GM21423 (cell line): ENCODE measurements around the gene PASK.
"Not testable (repeated sequence)": the region's sequence is repeated elsewhere in the genome, so short reads cannot be mapped to it uniquely, and the experiment has no call there.

Experiments used
- ATAC-seq: cut with Tn5 transposase; IDR thresholded peaks from one replicate; pipeline ENCODE4 v1.9.1; 2021; ENCODE audit warnings: mild to moderate bottlenecking, moderate library complexity; ENCODE audit not compliant: unreplicated experiment

Gene PASK

DNA sequence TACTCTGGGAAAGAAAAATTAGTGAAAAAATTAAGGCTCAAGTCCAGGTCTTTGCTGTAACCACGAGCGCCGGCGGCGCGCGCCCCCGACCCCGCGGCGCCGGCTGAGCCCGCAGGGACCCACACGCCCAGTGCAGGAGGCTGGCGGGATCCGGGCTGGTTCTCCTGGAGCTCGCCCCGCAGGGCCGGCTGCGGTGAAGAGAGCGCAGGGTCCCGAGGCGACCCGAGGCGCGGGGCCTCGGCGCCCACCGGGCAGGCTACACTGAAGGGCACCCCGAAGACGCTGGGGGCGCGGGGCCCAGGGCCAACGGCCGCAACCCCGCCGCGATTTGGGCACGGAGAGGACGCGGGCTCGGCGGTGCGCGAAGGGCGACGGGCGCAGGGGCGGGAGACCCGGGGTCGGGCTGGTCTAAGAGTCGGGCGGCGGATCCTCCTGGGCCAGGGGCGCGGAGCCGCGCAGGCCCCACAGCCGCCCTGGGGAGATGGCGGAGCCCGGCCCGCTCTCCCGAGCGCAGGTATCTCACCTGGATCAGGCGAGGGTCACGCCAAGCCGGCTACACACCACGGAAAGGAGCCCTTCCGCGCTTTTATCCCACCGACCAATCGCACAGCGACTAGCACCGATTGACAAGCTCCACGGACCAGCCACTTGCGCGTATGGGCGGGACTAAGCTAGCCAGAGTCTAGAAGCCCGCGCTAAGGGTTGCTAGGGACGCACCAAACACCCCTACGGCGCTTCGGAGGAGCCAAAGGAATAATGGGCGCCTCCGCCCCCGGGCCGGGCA lies at the start of gene PASK:
Gene PASK, minus strand, starts transcription at position 582 of the 784 bp plus-strand sequence. CDS start 6,440 bp downstream, outside the sequence.
- peak; percentile 75 for ATAC-seq

DNA sequence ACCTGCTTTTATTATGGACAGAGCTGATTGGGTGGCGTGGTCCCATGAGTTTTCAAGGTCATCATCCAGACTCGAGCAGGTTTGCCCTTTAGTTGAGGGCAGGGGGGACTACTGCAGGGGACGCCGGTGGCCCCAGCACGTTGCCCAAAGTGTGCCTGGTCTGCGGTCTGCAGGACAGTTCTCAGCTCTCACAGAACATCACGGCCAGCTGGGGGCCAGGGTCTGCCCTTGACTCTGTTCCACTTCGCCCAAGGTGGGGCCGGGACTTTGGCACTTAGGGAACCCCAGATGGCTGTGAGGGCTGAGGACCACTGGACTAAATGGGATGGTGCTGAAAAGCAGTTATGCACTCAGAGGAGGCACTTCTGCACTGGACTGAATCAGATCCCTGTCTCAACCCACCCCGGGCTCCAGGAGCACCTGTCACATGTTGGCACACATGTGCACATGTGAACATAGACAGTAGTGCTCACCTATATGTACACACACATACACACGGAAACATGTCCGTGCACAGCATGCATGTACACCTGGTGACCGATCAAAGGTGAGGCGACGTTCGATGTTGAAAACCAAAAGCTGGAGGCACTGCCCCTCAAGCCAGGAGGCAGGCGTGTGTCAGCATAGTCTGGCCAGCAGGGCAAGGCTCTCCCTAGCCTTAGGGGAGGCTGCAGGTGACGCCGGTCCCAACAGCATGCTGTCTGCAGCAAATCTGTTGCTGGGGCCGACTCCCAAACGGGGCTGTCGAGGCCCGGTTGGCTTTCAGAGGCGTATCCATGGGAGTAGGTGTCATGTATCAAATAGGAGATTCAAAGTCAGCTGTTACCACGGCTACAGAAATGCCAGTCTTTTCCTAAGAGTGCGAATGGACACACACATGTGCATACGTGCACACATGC lies 49.4 kb upstream of the PASK start:
- no peak for ATAC-seq

DNA sequence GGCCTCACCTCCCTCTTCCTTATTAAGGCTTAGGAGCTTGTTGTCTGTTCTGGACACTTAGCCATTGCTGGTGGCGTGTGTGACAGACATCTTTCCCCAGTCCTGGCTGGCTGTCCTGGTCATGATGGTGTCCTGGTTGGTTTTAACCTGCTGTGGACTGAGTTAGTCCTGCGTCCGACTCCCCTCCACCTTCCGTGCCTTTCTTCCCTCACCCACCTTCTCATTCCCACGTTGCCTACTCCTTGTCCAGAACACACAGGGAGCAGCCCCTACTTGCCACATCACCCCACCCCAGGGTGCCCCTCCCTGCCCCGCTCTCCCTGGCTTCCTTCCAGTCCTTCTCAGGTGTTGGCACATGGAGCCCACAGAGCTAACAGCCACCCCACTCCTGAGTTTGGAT lies 48.7 kb upstream of the PASK start:
- ATAC-seq = no peak

DNA sequence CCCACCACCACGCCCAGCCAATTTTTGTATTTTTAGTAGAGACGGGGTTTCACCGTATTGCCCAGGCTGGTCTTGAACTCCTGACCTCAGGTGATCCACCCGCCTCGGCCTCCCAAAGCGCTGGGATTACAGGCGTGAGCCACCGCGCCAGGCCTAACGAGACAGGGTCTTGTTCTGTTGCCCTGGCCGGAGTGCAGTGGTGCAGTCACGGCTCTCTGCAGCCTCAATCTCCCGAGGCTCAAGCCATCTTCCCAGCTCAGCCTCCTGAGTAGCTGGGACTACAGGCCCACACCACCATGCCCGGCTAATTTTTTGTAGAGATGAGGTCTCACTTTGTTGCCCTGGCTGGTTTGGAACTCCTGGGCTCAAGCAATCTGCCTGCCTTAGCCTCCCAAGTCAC lies 48.0 kb upstream of the PASK start:
- not testable (repeated sequence) for ATAC-seq

DNA sequence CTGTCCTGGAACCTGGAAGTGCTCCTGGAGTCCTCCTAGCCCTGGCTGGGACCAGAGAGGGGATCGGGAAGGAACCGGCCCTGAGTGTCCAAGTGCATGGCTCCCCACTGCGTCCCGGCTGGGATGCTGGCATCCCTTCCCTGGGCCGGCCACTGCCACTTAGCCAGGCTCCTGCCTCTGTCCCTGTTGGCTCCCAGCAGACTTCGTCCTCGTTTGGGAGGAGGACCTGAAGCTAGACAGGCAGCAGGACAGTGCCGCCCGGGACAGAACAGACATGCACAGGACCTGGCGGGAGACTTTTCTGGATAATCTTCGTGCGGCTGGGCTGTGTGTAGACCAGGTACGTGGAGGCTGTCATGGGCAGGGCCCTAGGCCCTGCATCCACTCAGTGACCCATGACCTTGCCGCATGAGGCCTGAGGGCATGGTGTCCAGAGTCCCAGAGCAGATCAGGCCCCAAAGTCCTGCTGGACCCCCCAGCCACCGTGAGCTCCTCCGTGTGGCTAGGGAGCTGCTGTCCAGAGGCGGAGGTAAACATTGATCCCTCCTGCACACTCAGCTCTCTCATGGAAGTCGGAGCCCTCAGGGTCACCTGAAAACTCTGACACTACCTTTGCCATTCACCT lies 46.3 kb upstream of the PASK start:
- no peak for ATAC-seq

DNA sequence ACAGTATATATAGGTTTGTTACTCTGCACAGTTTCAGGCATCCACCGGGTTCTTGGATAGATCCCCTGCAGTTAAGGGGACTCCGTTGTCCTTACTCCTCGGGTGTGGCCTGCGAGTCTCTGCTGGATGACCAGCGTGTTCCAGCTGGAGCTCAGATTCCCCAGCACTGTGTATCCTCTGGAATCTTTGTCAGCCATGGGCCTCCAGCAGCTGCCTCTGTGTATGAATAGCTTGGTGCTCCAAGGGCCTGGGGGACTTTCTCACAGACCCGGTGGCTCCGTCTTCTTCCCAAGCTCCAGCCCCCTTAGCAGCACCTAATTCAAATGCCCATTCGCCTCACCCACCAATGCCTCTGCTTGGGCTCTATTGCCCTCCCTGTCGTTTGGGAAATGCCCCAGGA lies 45.5 kb upstream of the PASK start:
- ATAC-seq = no peak

DNA sequence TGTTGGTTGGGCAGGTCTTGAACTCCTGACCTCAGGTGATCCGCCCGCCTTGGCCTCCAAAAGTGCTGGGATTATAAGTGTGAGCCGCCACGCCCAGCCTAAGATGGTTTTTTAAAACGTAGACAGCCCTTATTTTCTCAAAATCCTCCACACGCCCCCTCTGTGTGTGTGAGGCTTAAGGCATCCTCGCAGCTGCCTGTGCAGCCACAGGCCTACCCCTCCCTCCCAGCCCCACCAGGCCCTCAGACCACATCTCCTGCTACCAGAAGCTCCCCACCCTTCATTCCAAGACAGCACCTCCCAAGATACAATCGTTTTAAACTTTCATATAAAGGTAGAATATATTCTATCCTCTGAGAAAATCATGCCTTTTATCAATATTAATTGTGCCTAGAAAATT lies 44.0 kb upstream of the PASK start:
- ATAC-seq = no peak

DNA sequence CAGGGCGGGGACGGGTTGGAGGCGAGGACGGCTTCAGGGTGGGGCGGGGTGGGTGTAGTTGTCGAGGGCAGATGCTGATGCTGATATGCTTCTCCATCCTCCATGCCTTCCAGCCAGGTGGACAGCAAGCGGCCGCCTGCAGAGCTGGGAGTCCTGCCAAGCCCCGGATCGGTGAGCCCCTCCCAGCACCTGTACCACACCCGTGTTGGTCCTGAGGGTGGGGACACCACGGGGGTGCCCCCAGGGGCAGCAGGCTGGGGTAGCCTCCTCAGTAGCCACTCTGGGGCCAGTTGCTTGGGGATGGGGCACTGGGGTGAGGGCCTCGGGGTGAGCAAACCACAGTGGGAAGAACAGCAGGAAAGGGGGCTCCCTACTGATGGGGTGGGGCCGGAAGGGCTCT lies 41.8 kb upstream of the PASK start:
- ATAC-seq = no peak

DNA sequence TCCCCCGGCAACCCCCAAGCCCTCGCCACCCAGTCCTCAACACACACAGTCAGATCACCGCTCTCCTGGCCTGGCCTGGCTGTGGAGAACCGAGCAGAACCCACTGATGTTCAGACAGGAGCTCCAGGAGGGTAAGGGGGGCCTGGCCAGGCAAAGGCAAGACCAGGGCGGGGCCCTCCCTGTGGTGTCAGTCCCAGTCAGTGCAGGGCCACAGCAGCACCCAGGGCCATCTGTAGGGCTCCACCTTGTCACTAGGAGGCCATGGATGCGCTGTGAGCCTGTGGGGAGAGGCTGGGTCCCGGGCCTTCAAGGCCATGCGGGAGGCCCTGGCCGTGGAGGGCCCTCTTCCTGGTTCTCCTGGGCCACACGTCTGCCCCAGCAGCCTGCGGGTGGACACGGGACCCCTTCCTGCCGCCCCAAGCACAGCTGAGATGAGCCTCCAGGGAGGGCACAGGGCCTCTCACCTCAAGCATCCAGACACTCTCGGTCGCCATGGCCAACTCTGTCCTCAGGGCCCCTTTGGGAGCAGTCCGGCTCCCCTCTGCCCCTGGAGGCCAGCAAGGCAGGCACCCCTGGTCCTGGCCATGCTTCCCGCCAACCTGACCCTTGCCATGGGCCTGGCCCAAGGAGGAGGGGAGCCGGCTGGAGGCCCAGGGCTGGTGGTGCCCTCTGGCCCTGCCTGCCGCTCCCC lies 41.2 kb upstream of the PASK start:
- ATAC-seq = no peak

DNA sequence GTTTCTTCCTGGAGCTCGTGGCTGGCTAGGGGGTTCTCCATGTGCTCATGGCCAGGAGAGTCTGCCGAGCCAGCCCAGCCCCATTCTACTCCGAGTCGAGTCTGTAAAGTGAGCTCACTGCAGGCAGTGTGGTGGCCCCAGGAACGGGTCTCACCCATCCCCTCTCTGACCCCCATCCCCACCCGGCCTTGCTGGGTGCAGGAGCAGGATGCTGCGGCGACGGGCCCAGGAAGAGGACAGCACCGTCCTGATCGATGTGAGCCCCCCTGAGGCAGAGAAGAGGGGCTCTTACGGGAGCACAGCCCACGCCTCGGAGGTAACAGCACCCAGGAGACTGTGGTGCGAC lies 40.6 kb upstream of the PASK start:
- ATAC-seq = no peak

DNA sequence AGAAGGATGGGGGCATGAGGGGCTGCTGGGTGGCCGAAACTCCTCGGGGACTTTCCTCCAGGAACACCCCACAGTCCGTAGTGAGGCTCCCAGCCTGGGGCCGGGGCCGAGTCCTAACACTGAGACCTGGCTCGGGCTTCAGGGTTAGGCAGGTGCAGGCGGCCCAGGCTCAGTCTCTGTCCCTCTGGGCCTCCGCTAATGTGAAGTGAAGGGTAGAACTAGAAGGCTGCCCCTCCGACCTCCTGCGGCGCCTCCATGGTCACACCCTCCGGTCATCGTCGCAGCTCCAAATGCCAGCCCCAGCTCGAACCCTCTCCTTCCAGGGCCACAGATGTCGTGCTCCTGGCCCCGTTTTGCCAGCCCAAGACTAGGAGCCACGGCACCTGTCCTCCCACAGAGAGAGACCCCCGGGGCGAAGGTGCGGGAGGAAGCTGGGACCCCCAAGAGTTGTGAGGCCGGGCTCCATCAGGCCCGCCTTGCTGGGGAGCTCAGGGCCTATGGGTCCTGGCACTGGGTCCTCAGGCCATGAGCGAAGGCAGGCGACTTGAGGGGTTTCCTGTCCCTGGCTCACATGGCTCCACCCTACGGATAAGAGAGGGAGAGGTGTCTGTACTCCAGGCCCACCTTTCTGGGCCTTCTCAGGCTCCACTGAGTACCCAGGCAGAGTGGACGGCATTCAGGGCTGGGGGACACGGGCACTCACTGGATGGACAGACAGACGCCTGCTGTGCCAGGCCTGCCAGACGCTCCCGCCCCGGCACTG lies 40.0 kb upstream of the PASK start:
- ATAC-seq = no peak

DNA sequence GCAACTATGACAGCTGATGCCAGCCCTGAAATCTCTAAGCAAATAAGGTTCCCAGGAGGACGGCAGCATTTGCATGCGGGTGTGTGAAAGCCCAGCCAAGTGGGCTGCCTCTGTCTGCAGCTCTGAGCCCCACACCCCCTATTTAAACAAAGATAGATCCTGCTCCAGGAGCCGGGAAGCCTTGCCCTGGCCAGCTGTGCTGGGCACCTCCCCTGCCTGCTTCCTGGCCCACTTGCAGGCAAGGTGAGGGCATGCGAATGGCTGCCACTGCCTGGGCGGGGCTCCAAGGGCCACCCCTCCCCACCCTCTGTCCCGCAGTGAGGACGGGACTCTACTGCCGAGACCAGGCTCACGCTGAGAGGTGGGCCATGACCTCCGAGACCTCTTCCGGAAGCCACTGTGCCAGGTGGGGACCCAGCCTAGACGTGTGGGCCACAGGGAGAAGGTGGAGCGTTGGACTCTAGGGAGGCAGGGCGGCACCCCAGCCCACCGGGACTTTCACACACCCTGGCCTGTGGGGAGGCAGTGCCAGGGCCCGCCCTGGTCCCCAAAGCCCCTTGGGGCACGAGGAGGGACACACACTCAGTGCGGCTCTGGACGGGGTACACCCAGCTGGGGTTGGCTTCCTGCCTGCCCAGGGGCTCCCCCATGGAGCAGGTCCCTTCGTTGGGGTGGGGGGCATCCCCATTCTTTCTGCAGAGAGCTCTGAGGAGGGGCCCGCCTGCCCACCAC lies 39.3 kb upstream of the PASK start, which contains the start of gene ANO7:
Gene ANO7, plus strand, starts transcription at position 317 of the 732 bp plus-strand sequence. CDS start 1,387 bp downstream, outside the sequence.
- ATAC-seq = no peak

DNA sequence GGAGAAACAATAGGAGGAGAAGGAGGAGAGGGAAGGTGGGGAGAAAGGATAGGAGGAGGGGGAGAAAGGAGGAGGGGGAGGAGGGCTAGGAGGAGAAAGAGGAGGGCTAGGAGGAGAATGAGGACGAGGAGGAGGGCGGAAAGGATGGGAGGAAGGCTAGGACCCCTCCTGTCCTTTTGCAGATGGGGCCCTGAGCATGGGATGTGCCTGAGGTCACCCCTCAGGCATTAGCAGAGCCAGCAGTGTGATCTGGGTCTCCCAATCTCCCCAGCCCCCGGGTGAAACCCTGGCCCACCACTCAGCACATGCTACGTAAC lies 38.6 kb upstream of the PASK start:
- no peak for ATAC-seq

DNA sequence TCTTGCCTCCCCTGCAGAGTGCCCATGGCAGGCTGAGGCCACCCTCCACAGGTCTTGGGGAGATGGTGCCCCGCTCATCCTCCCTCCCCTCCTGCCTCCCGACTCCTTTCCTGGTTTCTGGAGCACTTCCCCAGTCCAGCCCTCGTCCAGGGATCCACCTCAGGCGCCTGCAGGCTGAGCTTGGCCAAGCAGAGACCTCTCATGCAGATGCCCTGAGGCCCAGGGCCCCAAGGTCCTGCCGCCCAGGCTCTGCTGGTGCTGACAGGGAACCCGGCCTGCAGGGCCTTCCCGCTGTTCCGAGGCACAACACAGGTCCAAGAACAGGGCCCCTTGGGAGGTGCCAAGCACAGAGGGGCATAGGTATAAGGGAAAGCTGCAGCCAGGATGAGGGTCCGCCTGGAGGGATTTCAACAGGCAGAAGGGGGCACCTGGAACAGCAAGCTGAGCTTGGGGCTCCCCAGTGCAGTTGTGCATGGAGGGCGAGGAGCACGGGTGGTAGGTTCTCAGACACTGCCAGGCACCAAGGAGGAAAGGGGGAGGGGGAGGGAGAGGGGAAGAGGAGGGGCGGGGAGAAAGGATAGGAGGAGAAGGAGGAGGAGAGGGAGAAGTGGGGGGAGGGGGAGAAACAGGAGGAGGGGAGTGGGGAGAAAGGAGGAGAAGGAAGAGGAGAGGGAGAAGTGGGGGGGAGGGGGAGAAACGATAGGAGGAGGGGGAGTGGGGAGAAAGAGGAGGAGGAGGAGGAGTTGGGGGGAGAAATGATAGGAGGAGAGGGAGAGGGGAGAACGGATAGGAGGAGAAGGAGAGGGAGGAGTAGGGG lies 38.0 kb upstream of the PASK start:
- no peak for ATAC-seq

DNA sequence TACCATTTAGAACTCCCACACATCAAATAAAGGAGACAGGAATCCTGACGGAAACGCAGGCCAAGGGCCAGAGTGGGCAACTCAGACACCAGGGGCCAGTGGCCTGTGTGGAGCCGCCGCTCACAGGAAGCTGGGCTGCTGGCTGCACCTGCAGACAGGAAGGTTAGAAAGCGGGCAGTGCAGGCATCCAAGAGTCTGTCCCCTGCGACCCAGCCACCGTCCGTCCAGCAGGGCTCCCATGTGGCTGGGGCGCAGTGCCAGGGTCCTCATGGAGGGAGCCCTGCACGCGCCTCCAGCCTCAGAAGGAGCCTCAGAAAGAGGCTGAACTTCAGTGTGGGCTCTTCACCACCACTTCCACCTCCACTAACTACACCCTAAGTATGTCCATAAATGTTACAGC lies 36.7 kb upstream of the PASK start:
- ATAC-seq = no peak

DNA sequence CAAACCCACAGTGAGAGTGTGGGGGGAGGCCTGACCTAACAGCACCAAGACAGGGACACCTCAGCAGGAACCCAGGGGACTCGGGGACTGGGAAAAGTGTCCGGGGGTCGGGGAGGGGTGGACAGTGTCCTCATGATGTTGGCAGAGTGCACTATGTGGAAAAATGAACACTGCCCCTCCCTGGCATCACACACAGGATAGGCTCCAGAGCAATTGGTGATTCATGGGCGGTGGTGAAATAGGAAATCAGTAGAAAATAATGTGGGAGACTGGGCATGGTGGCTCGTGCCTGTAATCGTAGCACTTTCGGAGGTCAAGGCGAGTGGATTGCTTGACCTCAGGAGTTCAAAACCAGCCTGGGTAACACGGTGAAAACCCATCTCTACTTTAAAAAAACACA lies 35.6 kb upstream of the PASK start:
- ATAC-seq = no peak

DNA sequence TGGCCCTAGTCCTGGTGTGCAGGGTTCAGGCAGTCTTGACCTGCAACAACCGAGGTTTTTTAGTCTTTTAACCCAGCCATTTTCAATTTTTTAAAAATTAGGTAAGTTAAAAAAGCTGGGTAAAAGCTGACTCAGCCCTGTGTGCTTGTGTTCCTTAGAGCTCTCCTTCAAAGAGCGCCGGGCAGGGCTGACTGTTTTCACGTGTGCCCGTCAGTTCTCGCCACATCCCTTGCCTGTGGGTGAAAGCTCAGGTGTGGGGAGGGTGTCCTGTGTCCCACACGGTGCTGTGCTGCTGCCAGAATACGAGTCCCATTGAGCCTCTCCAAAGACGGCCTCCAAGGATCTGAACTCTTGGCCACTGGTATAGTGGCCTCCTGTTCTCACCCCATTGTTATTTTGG lies 33.9 kb upstream of the PASK start:
- ATAC-seq = no peak

DNA sequence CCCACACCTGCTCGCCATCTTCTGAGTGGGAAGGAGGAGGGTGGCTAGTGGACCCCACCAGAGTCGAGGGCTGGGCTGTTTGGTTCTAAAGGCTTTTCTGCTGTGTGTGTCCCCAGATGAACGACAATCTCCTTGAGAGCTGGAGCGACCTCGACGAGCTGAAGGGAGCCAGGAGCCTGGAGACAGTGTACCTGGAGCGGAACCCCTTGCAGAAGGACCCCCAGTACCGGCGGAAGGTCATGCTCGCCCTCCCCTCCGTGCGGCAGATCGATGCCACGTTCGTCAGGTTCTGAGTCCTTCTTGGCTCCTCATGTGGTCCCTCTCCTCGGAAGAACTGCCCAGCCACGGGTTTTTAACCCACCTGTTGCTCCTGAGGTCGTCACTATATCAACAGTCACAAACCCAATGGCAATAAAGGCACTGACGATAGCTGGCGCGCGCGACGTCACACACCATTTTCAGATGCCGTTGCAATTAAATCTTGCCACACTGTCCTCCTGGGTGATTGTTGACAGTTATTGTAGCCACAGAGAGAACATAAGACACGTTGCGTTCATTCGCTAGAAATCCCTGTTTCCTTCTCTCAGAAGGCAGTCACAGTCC lies 33.4 kb upstream of the PASK start:
- ATAC-seq = no peak

DNA sequence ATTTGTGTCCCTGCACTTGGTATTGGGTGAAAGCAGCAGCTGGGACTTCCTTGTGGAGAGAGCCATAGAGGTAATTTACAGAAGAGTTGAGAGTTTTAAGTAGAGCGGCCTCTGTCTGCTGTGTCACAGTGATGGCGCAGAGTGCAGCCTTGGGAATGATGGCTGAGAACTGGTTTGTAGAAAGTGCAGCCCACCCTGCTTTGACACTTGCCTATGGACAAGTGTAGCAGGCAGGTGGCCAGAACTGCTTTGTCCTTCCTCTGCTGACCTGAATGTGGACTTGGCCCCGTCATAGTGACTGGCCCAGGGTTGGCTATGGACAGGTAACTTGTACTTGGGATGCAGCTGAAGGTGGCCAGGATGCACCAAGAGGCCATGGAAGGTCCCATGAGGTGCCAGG lies 32.9 kb upstream of the PASK start:
- ATAC-seq = no peak
